GM19452 (cell line): ENCODE data around the gene ALDH3A1.

Source experiments
- ATAC-seq: cut with Tn5 transposase; IDR thresholded peaks from one replicate; pipeline ENCODE4 v1.9.1; 2021; ENCODE audit not compliant: unreplicated experiment

ALDH3A1 gene

GRCh38 chr17:19742495-19742894 lies 5.6 kb downstream of the ALDH3A1 start:
- no peak for ATAC-seq

GRCh38 chr17:19741832-19742457 lies 6.2 kb downstream of the ALDH3A1 start:
- ATAC-seq: no peak

GRCh38 chr17:19740933-19741332 lies 7.2 kb downstream of the ALDH3A1 start:
- no peak for ATAC-seq

- no peak for ATAC-seq
These were observed 8.6 kb downstream of the ALDH3A1 start for GRCh38 chr17:19739241-19740201.

- no peak for ATAC-seq
These were observed 9.3 kb downstream of the ALDH3A1 start for GRCh38 chr17:19738757-19739156.

- ATAC-seq: no peak
These were observed 10.0 kb downstream of the ALDH3A1 start for GRCh38 chr17:19738073-19738449.

- no peak for ATAC-seq
These were observed 10.6 kb downstream of the ALDH3A1 start for GRCh38 chr17:19737305-19738072.

GRCh38 chr17:19736071-19736470 lies 12.0 kb downstream of the ALDH3A1 start:
- ATAC-seq: no peak

GRCh38 chr17:19733953-19734526 lies 14.1 kb downstream of the ALDH3A1 start:
- ATAC-seq: no peak

GRCh38 chr17:19731626-19732025 lies 16.5 kb downstream of the ALDH3A1 start:
- no peak for ATAC-seq

- ATAC-seq: no peak
These were observed 17.3 kb downstream of the ALDH3A1 start for GRCh38 chr17:19730843-19731242.

- ATAC-seq: no peak
These were observed 18.2 kb downstream of the ALDH3A1 start for GRCh38 chr17:19729900-19730299.

- ATAC-seq: no peak
These were observed 20.0 kb downstream of the ALDH3A1 start for GRCh38 chr17:19728084-19728495.

- ATAC-seq: no peak
These were observed 20.5 kb downstream of the ALDH3A1 start for GRCh38 chr17:19727501-19728078.

GRCh38 chr17:19726631-19727376 lies 21.3 kb downstream of the ALDH3A1 start:
- ATAC-seq: no peak

- no peak for ATAC-seq
These were observed 22.6 kb downstream of the ALDH3A1 start for GRCh38 chr17:19725486-19725885.

- no peak for ATAC-seq
These were observed 23.3 kb downstream of the ALDH3A1 start for GRCh38 chr17:19724501-19725420.

GRCh38 chr17:19723964-19724363 lies 24.1 kb downstream of the ALDH3A1 start:
- ATAC-seq: no peak
